HFF-Myc (cell line): Measurements from ENCODE around the gene ZNF701.
"Not testable (repeated sequence)": the region's sequence is repeated elsewhere in the genome, so short reads cannot be mapped to it uniquely, and the experiment has no call there.

Experiments used
- DNase-seq: peaks from one replicate; pipeline ENCODE4 v3.0.0-alpha.2; 2011; ENCODE audit warnings: low read depth; ENCODE audit errors: extremely low read depth
- H3K4me3 ChIP-seq: replicated peaks from 2 replicates; pipeline ENCODE4 v1.5.1; 2011; ENCODE audit warnings: low read depth, mild to moderate bottlenecking, control low read depth, low read length
- TF ChIP-seq, protein P1 (sequence below): IDR thresholded peaks from 2 replicates; pipeline ENCODE4 v1.5.1; 2012; ENCODE audit warnings: mild to moderate bottlenecking, low read depth, low read length, control low read depth; ENCODE audit errors: missing control alignments

The ZNF701 gene

DNA sequence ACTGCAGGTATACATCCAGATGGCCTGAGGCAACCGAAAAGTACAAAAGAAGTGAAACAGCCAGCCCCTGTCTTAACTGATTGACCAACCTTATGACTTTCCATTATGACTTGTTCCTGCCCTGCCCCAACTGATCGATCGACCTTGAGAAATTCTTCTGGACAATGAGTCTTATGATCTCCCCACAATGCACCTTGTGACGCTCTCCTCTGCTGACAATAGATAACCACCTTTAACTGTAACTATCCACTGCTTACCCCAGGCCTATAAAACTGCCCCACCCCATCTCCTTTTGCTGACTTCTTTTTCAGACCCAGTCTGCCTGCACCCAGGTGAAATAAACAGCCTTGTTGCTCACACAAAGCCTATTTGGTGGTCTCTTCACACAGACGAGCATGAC is 56.8 kb downstream of the ZNF701 start:
- H3K4me3 ChIP-seq = no peak overlapping the region
- no peak for DNase-seq
- TF ChIP-seq, protein P1, sequence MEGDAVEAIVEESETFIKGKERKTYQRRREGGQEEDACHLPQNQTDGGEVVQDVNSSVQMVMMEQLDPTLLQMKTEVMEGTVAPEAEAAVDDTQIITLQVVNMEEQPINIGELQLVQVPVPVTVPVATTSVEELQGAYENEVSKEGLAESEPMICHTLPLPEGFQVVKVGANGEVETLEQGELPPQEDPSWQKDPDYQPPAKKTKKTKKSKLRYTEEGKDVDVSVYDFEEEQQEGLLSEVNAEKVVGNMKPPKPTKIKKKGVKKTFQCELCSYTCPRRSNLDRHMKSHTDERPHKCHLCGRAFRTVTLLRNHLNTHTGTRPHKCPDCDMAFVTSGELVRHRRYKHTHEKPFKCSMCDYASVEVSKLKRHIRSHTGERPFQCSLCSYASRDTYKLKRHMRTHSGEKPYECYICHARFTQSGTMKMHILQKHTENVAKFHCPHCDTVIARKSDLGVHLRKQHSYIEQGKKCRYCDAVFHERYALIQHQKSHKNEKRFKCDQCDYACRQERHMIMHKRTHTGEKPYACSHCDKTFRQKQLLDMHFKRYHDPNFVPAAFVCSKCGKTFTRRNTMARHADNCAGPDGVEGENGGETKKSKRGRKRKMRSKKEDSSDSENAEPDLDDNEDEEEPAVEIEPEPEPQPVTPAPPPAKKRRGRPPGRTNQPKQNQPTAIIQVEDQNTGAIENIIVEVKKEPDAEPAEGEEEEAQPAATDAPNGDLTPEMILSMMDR = no peak

DNA sequence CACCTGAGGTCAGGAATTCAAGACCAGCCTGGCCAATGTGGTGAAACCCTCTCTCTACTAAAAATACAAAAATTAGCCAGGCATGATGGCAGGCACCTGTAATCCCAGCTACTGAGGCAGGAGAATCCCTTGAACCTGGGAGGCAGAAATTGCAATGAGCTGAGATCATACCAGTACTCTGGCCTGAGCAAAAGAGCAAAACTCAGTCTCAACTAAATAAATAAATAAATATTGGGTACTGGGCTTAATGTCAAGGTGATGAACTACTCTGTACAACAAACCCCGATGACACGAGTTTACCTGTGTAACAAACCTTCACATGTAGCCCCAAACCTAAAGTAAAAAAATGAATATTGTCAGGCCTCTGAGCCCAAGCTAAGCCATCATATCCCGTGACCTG is 57.4 kb downstream of the ZNF701 start:
- H3K4me3 ChIP-seq, DNase-seq: not testable (repeated sequence)

DNA sequence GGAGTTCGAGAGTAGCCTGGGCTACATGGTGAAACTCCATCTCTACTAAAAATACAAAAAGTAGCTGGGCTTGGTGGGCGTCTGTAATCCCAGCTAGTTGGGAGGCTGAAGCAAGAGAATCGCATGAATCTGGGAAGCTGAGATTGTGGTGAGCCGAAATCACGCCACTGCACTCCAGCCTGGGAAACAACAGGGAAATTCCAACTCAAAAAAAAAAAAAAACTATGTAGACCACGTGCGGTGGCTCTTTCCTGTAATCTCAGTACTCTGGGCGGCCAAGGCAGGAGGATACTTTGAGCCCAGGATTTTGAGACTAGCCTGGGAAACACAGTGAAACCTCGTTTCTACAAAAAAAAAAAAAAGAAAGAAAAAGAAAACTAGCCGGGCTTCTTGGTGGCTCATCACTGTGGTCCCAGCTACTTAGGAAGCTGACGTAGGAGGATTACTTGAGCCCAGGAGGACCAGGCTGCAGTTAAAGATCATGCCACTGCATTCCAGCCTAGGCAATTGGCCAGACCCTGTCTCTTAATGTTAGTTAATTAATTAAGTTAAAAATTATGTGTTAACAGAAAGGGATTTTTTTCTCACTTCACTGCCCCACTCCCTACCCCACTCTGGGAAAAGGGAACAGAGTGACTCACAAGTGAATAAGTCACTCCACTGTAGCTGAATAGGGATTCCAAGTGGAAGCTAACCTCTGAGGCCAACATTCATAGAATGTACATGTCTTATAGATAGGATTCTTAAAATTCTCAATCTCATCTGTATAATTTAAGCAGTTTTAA is 65.9 kb downstream of the ZNF701 start:
- TF ChIP-seq, protein P1 = no peak
- no peak for DNase-seq
- no peak overlapping the region for H3K4me3 ChIP-seq
